Erythroblast (primary cell): ENCODE results near the gene CERS6.

Source experiments
- GATA1 ChIP-seq: IDR thresholded peaks from 2 replicates; pipeline ENCODE4 v1.6.1; 2011; ENCODE audit warnings: low read depth, mild to moderate bottlenecking, control low read depth, low read length, moderate library complexity
- POLR2A ChIP-seq: IDR thresholded peaks from 2 replicates; pipeline ENCODE4 v1.6.1; 2011; ENCODE audit warnings: mild to moderate bottlenecking, low read length

DNA sequence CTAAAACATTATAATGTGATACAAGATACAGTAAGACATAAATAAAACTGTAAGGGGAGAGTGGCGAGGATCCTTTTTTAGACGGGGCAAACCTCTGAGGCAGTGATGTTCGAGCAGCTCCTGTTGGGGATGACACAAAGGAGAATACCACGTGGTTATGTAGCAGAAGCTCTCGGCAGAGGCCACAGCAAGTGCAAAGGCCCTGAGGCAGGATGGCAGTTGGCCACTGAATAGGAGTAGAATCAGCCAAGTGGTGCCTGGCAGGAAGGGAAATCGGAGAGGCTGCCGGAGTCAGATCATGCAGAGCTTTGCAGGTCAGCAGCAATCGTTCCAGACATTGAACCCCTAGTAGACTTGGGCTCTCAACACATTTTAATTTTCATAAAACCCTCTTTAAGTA, 365.5 kb downstream of the CERS6 start:
- no peak for TF ChIP-seq POLR2A
- no peak for TF ChIP-seq GATA1
